Activated CD4-positive, alpha-beta T cell treated with anti-CD3 and anti-CD28 coated beads, Interleukin-2, amount 50 U/mL, for 4 hours (primary cell): ENCODE measurements around the gene GLT1D1.

Source experiments
- DNase-seq, 2 experiments: peaks; one replicate each; pipeline ENCODE4 v3.0.0-alpha.2; 2020

Gene GLT1D1

DNA sequence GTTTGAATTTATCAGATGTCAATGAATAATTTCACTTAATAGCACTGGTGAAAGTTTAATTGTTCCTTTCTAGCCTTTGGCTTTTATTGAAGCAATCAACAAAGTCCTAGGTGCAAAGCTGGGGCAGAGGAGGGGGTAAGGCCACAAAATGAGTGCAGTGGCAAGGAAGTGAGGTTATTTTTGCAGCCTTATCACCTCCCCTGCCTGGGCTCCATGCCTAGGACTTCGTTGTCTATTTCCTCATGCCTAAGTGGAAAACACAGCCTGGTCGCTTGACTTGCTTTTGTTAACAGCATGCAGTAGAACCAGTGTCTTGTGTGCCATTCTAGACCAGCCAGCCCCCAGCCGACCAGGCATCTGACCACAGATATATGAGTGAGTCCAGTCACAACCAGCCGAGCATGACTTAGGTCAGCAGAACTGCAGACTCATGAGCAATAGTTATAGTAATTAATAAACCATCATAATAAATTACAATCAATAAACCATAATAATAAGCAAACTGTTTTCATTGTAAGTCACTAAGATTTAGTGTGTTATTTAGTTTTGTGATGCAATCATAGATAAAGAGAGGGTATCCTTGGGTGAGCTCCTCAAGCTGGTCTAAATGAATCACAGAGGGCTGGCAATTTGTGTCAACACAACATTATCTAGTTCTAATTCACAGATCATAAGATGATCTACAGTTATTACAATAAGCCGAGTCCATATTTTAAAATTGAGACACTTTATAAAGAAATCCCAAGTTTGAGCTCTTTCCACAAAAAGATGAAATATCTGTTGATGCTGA lies 156.8 kb downstream of the GLT1D1 start:
- no peak for DNase-seq

GRCh38 chr12:129016159-129016558 lies 162.9 kb downstream of the GLT1D1 start:
- no peak for DNase-seq

DNA sequence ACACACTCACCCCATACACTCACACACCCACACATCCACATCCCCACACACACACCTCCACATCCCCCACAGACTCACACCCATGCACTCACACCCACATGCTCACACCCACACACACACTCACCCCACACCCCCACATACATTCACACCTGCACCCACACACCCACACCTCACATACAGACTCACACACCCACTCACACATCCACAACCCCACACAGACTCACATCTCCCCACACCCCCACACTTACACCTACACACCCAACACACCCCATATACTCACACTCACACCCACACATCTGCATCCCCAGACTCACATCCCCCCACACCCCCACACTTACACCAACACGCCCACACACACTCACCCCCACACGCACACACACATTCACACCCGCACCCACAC lies 171.8 kb downstream of the GLT1D1 start:
- DNase-seq, result no peak

DNA sequence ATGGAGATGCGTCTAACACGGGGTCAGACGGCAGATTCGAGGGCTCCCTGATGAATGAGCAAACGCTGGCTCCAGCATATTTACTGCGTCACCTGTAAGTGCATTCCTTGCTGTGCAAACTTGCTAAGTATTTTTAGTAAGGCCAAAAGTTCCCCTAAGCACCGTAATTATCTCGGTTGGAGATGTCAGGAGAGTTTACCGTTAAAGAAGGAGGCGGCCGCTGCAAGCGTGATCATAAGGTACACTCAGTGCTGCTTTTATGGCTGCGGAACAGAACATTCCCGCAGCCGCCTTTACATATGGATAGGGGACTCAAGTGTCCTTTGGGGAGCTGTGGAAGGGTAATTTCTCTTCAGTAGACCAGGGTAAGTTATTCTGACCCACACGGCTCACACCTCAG lies 175.6 kb downstream of the GLT1D1 start:
- no peak for DNase-seq
